ENCODE measurements around the gene TAF4.

TAF4 gene

GRCh38 chr20:61926796-61927192 is 138.9 kb downstream of the TAF4 start:
- TF ChIP-seq MEIS1 (CRISPR knock-in tag; IDR thresholded peaks at IDR 0.05; ENCODE audit: borderline replicate concordance), result no peak
- TF ChIP-seq ZNF24 (tag by site-specific recombination; IDR thresholded peaks at IDR 0.05), result no peak
- TF ChIP-seq ZNF623 (tag by site-specific recombination; IDR thresholded peaks at IDR 0.05), result no peak
- no peak for TF ChIP-seq ZNF248 (tag by site-specific recombination; IDR thresholded peaks at IDR 0.05)
- TF ChIP-seq ZNF555 (tag by site-specific recombination; conservative IDR thresholded peaks at IDR 0.05), result no peak
- no peak for TF ChIP-seq ZNF645 (tag by site-specific recombination; IDR thresholded peaks at IDR 0.05)
- TF ChIP-seq ZNF530 (tag by site-specific recombination; IDR thresholded peaks at IDR 0.05; ENCODE audit: low read depth), result no peak
- no peak for TF ChIP-seq ZNF354C (tag by site-specific recombination; IDR thresholded peaks at IDR 0.05; ENCODE audit: borderline replicate concordance, low read depth)
- TF ChIP-seq ZNF514 (tag by site-specific recombination; IDR thresholded peaks at IDR 0.05), result no peak
- TF ChIP-seq ZNF677 (tag by site-specific recombination; IDR thresholded peaks at IDR 0.05), result no peak
- TF ChIP-seq ZSCAN30 (tag by site-specific recombination; IDR thresholded peaks at IDR 0.05), result no peak
- no peak for TF ChIP-seq INSM2 (tag by site-specific recombination; IDR thresholded peaks at IDR 0.05)
- no peak for TF ChIP-seq BCL6B (tag by site-specific recombination; IDR thresholded peaks at IDR 0.05)
- no peak for TF ChIP-seq ZNF350 (tag by site-specific recombination; IDR thresholded peaks at IDR 0.05)
- no peak for TF ChIP-seq ELK4 (IDR thresholded peaks at IDR 0.05; ENCODE audit: borderline replicate concordance, low read depth, low read length)
- TF ChIP-seq ZNF624 (tag by site-specific recombination; IDR thresholded peaks at IDR 0.05), result no peak
- TF ChIP-seq ZNF274 (IDR thresholded peaks at IDR 0.05; ENCODE audit: low read length), result no peak
- TF ChIP-seq ZNF274 (tag by site-specific recombination; IDR thresholded peaks at IDR 0.05; ENCODE audit: borderline replicate concordance), result no peak
- no peak for TF ChIP-seq ZNF223 (tag by site-specific recombination; IDR thresholded peaks at IDR 0.05)
- ChIA-PET CTCF (interaction anchor here (1.0 kb wide), 1 partner anchor 130 kb away, joined by 4 read pairs; no protein-coding TSS in a partner anchor), POLR2A (no interaction called here)

GRCh38 chr20:61926253-61926613 is 139.4 kb downstream of the TAF4 start:
- no peaks in the 10 kb centered on the region for H3K9me3 ChIP-seq (ENCODE audit: control insufficient read depth, insufficient read depth, low read depth, low read length)
- no peak overlapping the region for H3K27ac ChIP-seq (ENCODE audit: extremely low read depth, low read depth, low read length)
- H3K4me1 ChIP-seq (ENCODE audit: control insufficient read depth, insufficient read depth, low read length), result no peaks in the 10 kb centered on the region
- TF ChIP-seq ZSCAN30 (tag by site-specific recombination; IDR thresholded peaks at IDR 0.05), result no peak
- peak; percentile 84 for TF ChIP-seq ZNF623 (tag by site-specific recombination; IDR thresholded peaks at IDR 0.05)
- no peaks in the 10 kb centered on the region for H3K36me3 ChIP-seq (ENCODE audit: control insufficient read depth in 2 of 2, insufficient read depth in 1 of 2, low read length in 2 of 2)
- no peak overlapping the region for H3K4me3 ChIP-seq (ENCODE audit: low read depth, low read length)
- POLR2A ChIA-PET, result no interaction called here
- CTCF ChIA-PET, result interaction anchor here (0.6 kb wide), 1 partner anchor 663 kb away, joined by 3 read pairs; no protein-coding TSS in a partner anchor

More at GRCh38 chr20:61926796-61927192, 138.9 kb downstream of the TAF4 start:
- Histone ChIP-seq H3K36me3 (ENCODE audit: control insufficient read depth in 2 of 2, insufficient read depth in 1 of 2, low read length in 2 of 2) (no peaks in the 10 kb centered on the region), H3K4me1 (ENCODE audit: control insufficient read depth, insufficient read depth, low read length) (no peaks in the 10 kb centered on the region), H3K4me3 (ENCODE audit: low read depth, low read length) (no peak overlapping the region), H3K27ac (ENCODE audit: extremely low read depth, low read depth, low read length) (no peak overlapping the region), H3K9me3 (ENCODE audit: control insufficient read depth, insufficient read depth, low read depth, low read length) (no peaks in the 10 kb centered on the region)

All from HEK293 (cell line).